Measurements from ENCODE around the gene STOML2. TPM values are rescaled to one million over a fixed set of nuclear protein-coding genes. Genes with fewer than 3 reads are reported as not detected.

STOML2 gene
- total and polyA plus RNA-seq, 3 donors from 2014 or later, result 87.1 to 115 (median 102) TPM

GRCh38 chr9:35136866-35137265 is 33.9 kb upstream of the STOML2 start:
- H3K4me3 ChIP-seq, result no peak overlapping the region
- intact Hi-C loops (cut with DNase I; ENCODE audit: low total_unique reads), result no loop called here
- no peak overlapping the region for H3K27ac ChIP-seq
- WGBS, 2 donors, result 79% methylated on average over 8 of the region's 8 CpGs
- no peaks in the 10 kb centered on the region for H3K27me3 ChIP-seq
- H3K9me3 ChIP-seq, result no peaks in the 10 kb centered on the region
- H3K36me3 ChIP-seq (ENCODE audit: low read depth, missing control alignments), result no peaks in the 10 kb centered on the region
- TF ChIP-seq POLR2A (IDR thresholded peaks at IDR 0.05) (no peak), CTCF (IDR thresholded peaks at IDR 0.05) (no peak)
- H3K4me1 ChIP-seq, result no peaks in the 10 kb centered on the region
- DNase-seq, result no peak

- WGBS, 2 donors, result 88 to 89% methylated on average over 7 of the region's 7 CpGs
- intact Hi-C loops (cut with DNase I; ENCODE audit: low total_unique reads), result no loop called here
Observed at GRCh38 chr9:35135988-35136387, 33.1 kb upstream of the STOML2 start.

GRCh38 chr9:35134920-35135319 is 32.0 kb upstream of the STOML2 start:
- no peak for DNase-seq
- TF ChIP-seq POLR2A (IDR thresholded peaks at IDR 0.05), result no peak
- no peak for TF ChIP-seq CTCF (IDR thresholded peaks at IDR 0.05)
- intact Hi-C loops (cut with DNase I; ENCODE audit: low total_unique reads), result no loop called here
- H3K4me3 ChIP-seq, result no peak overlapping the region
- H3K4me1 ChIP-seq, result no peaks in the 10 kb centered on the region
- H3K36me3 ChIP-seq (ENCODE audit: low read depth, missing control alignments), result no peaks in the 10 kb centered on the region
- WGBS, 2 donors, result 78 to 81% methylated on average over 6 of the region's 6 CpGs
- H3K27ac ChIP-seq, result no peak overlapping the region
- no peaks in the 10 kb centered on the region for H3K9me3 ChIP-seq
- H3K27me3 ChIP-seq, result no peaks in the 10 kb centered on the region

More at GRCh38 chr9:35135988-35136387, 33.1 kb upstream of the STOML2 start:
- Histone ChIP-seq H3K4me1 (no peaks in the 10 kb centered on the region), H3K36me3 (ENCODE audit: low read depth, missing control alignments) (no peaks in the 10 kb centered on the region), H3K27me3 (no peaks in the 10 kb centered on the region), H3K9me3 (no peaks in the 10 kb centered on the region), H3K27ac (no peak overlapping the region), H3K4me3 (no peak overlapping the region)
- TF ChIP-seq CTCF (IDR thresholded peaks at IDR 0.05), result no peak
- TF ChIP-seq POLR2A (IDR thresholded peaks at IDR 0.05), result no peak
- no peak for DNase-seq

- peak; percentile 97 for DNase-seq
- intact Hi-C loops (cut with DNase I; ENCODE audit: low total_unique reads), result loop anchor here (10.0 kb wide), 2 partner anchors 358 to 438 kb away; no protein-coding TSS in a partner anchor
- Histone ChIP-seq H3K36me3 (ENCODE audit: low read depth, missing control alignments) (no peaks in the 10 kb centered on the region), H3K4me1 (peaks cover 29% of the 10 kb centered on the region), H3K4me3 (peak overlapping the region; percentile 50 to 65), H3K27me3 (no peaks in the 10 kb centered on the region), H3K27ac (peak overlapping the region; percentile 69 to 94), H3K9me3 (no peaks in the 10 kb centered on the region)
- WGBS, 2 donors, result 13 to 16% methylated on average over 30 of the region's 30 CpGs
- no peak for TF ChIP-seq POLR2A (IDR thresholded peaks at IDR 0.05)
- TF ChIP-seq CTCF (IDR thresholded peaks at IDR 0.05), result peak; percentile 79 to 89 (median 82)
Observed at GRCh38 chr9:35116898-35117551, 14.1 kb upstream of the STOML2 start.

GRCh38 chr9:35116539-35116897 is 13.6 kb upstream of the STOML2 start:
- H3K9me3 ChIP-seq, result no peaks in the 10 kb centered on the region
- peak overlapping the region; percentile 69 to 94 for H3K27ac ChIP-seq
- no peaks in the 10 kb centered on the region for H3K27me3 ChIP-seq
- H3K4me3 ChIP-seq, result peak overlapping the region; percentile 50 to 65
- no peak for DNase-seq
- TF ChIP-seq CTCF (IDR thresholded peaks at IDR 0.05) (no peak), POLR2A (IDR thresholded peaks at IDR 0.05) (no peak)
- WGBS, 2 donors, result 0% methylated on average over 12 of the region's 12 CpGs
- peaks cover 33% of the 10 kb centered on the region for H3K4me1 ChIP-seq
- intact Hi-C loops (cut with DNase I; ENCODE audit: low total_unique reads), result loop anchor here (10.0 kb wide), 2 partner anchors 358 to 438 kb away; no protein-coding TSS in a partner anchor
- H3K36me3 ChIP-seq (ENCODE audit: low read depth, missing control alignments), result no peaks in the 10 kb centered on the region
